Activated T-cell treated with anti-CD3 and anti-CD28 coated beads, Interleukin-2, amount 50 U/mL, for 4 hours (primary cell): ENCODE data around the gene PRKAG3. TPM values are rescaled to one million over a fixed set of nuclear protein-coding genes. Genes with fewer than 3 reads are reported as not detected.
A peak's percentile ranks its signal among the peaks of the same experiment; 100 is the strongest.
"Not testable (repeated sequence)": the region's sequence is repeated elsewhere in the genome, so short reads cannot be mapped to it uniquely, and the experiment has no call there.

Experiments
- ATAC-seq, 2 donors: fragments of 200-7000 bp; cut with Tn5 transposase; one replicate each; pipeline ENCODE4 v1.10.0; 2021
- DNase-seq: peaks from one replicate; pipeline ENCODE4 v3.0.0-alpha.2; 2020
- H3K27me3 Mint-ChIP-seq: one replicate; pipeline ENCODE4 v1.8.0; 2021; ENCODE audit warnings: low read depth, mixed read lengths
- H3K36me3 Mint-ChIP-seq: one replicate; pipeline ENCODE4 v1.8.0; 2022; ENCODE audit warnings: mixed read lengths; ENCODE audit not compliant: insufficient read depth
- H3K4me1 Mint-ChIP-seq: one replicate; pipeline ENCODE4 v1.8.0; 2021; ENCODE audit warnings: low read depth, mixed read lengths
- H3K4me3 Mint-ChIP-seq: one replicate; pipeline ENCODE4 v1.8.0; 2021; ENCODE audit warnings: mild to moderate bottlenecking, moderate library complexity, mixed read lengths
- H3K9me3 Mint-ChIP-seq: one replicate; pipeline ENCODE4 v1.8.0; 2021; ENCODE audit warnings: mixed read lengths
- total RNA-seq, 3 donors: library from RNA; stranded (reverse); gene quantifications; one replicate each; pipeline ENCODE4 v1.2.1, GENCODE V29; 2021

Gene PRKAG3
- total RNA-seq, 3 donors from 2014 or later = not detected

DNA sequence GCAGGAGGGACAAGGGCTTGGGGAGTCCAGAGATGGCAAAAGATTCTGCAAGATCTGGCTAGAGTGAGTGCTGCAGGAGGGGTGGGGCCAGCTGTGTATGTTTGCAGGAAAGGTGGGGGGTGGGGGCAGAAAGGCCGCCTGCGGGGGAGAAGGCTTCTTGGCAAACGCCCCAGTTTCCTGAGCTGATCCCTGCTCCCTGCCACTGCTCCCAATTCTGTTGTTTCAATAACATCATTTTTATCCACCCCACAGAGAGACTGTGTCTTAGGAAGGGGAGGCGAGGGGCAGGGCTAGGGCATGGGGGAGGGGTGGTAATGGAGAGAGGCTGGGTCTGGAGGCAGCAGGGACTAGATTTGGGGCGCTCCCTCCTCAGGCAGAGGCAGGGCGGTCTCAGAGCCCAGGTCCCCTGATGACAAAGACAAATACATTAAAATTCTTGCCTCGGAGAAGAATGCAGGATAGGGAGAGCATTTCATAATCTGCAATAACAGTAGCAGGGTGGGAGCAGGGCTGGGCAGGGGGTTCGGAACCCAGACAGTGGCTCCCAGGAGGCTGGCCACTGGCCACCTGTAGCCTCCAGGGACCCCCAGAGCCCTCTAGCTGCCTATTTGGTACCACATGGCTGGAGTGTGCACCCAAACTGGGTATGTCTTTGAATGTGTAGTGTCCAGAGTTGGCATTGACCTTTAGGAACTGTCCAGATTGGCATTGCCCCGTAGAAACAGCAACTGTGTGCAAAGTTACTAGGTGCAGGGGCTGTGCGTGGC, 26.0 kb upstream of the PRKAG3 start:
- no peaks in the 10 kb centered on the region for H3K9me3 Mint-ChIP-seq
- H3K27me3 Mint-ChIP-seq = peaks cover 83% of the 10 kb centered on the region
- no peak overlapping the region for H3K4me3 Mint-ChIP-seq
- no peak for ATAC-seq
- H3K4me1 Mint-ChIP-seq = peaks cover 16% of the 10 kb centered on the region
- H3K36me3 Mint-ChIP-seq = no peaks in the 10 kb centered on the region
- no peak for DNase-seq

DNA sequence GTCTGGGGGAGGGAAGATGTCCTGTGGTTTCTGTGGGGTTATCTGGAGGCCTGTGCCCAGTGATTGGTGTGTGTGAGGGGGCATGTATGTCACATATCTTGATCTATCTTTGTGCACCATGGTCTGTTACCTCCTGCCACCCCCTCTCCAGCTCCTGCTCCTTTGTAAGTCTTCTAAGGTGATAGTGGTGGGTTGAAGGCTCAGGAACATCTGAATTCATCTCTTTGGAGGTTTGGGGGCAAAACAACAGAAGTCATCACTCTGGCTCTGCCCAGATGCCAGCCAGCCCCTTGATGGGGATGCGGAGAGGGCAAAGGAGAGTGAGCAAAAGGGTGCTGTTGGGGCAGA, 25.3 kb upstream of the PRKAG3 start:
- DNase-seq = no peak
- no peaks in the 10 kb centered on the region for H3K9me3 Mint-ChIP-seq
- H3K27me3 Mint-ChIP-seq = peaks cover 80% of the 10 kb centered on the region
- no peak overlapping the region for H3K4me3 Mint-ChIP-seq
- ATAC-seq = no peak
- no peaks in the 10 kb centered on the region for H3K36me3 Mint-ChIP-seq
- H3K4me1 Mint-ChIP-seq = peaks cover 16% of the 10 kb centered on the region

GRCh38 chr2:218856167-218856895, 24.7 kb upstream of the PRKAG3 start:
- Mint-ChIP-seq H3K4me3 (no peak overlapping the region), H3K4me1 (peaks cover 16% of the 10 kb centered on the region), H3K36me3 (no peaks in the 10 kb centered on the region), H3K27me3 (peaks cover 75% of the 10 kb centered on the region), H3K9me3 (no peaks in the 10 kb centered on the region)
- ATAC-seq = no peak
- no peak for DNase-seq

GRCh38 chr2:218855305-218856166, 23.9 kb upstream of the PRKAG3 start:
- peaks cover 76% of the 10 kb centered on the region for H3K27me3 Mint-ChIP-seq
- no peaks in the 10 kb centered on the region for H3K9me3 Mint-ChIP-seq
- peaks cover 10% of the 10 kb centered on the region for H3K4me1 Mint-ChIP-seq
- no peaks in the 10 kb centered on the region for H3K36me3 Mint-ChIP-seq
- ATAC-seq (no peak), DNase-seq (no peak)
- H3K4me3 Mint-ChIP-seq = no peak overlapping the region

- no peaks in the 10 kb centered on the region for H3K36me3 Mint-ChIP-seq
- no peak for ATAC-seq
- no peaks in the 10 kb centered on the region for H3K9me3 Mint-ChIP-seq
- no peak for DNase-seq
- H3K4me3 Mint-ChIP-seq = no peak overlapping the region
- H3K27me3 Mint-ChIP-seq = peaks cover 76% of the 10 kb centered on the region
- peaks cover 4% of the 10 kb centered on the region for H3K4me1 Mint-ChIP-seq
Observed at GRCh38 chr2:218854860-218855259, 23.3 kb upstream of the PRKAG3 start.

DNA sequence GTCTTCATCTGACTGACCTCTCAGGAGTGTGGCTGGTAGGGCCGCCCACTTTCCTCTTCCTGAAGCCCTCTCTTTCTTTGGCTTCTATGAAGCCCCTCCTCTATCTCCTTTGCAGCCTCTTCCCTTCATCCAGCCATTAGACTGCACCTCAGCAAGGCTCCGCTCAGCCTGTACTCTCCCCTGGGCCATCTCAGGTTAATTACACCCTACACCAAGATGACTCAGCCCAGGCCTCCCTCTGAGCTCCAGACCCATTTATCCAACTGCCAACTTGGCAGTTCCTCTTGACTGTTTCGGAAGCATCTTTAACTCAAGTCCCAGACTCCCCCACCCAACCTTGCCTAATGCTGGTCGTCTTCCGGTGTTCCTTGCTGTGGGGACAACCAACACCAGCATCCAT, 22.2 kb upstream of the PRKAG3 start:
- ATAC-seq (no peak), DNase-seq (no peak)
- Mint-ChIP-seq H3K4me1 (no peaks in the 10 kb centered on the region), H3K27me3 (peaks cover 73% of the 10 kb centered on the region), H3K36me3 (no peaks in the 10 kb centered on the region), H3K4me3 (no peak overlapping the region), H3K9me3 (no peaks in the 10 kb centered on the region)

DNA sequence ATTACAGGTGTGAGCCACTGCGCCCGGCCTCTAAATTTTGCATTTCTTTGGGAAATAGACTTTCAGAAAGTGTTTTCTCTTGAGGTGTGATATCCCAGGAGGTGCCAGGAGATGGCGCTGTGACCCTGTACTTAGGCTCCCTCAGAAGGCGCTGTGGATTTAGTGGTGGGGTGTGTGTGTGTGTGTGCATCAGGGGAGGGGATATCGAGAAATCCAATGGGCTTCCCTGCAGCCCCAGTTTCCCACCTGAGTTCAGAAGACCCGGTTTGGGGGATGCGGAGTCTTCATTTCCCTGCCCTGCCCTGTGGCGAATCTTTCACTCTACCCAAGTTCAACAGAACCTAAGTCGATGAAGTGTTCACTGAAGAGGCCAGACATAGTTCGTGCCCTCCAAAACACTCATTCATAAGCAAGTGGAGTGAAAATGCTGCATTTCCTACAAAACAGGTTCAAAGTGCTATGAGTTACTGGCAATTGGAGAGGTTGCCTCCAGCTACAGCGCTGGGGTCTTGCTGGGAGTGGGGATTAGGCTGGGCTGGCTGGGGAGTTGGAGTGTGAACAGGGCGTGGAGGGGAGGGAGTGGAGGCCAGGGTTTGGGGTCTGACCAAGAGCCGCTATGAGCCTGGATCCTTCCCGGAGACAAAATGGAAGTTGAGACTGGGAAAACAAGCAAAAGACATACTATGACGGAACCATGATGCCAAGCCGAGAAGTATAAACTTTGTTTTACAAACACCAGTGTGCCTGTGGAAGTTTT, 21.5 kb upstream of the PRKAG3 start:
- Mint-ChIP-seq H3K36me3 (no peaks in the 10 kb centered on the region), H3K4me1 (no peaks in the 10 kb centered on the region), H3K9me3 (no peaks in the 10 kb centered on the region), H3K27me3 (peaks cover 66% of the 10 kb centered on the region), H3K4me3 (no peak overlapping the region)
- peak; percentile 58 to 76 for ATAC-seq
- DNase-seq = peak; percentile 62

DNA sequence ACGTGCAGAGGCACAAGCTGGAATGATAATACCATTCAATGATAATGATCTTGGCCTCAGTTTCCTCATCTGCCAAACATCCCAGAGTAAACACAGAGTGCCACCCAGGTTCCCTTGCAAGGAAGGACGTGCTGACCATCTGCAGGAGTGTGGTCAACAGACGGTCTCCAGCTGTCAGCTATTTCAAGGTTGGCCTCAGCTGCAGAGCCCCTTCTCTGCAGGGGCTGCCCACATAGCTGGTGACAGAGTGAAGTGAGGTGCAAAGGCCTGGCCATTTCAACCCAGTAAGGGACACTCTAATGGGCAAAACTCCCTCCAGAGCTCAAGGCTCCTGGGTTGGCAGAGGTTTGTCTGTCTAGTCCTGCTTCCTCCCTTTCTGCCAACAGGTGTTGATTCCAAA, 19.7 kb upstream of the PRKAG3 start:
- Mint-ChIP-seq H3K4me3 (no peak overlapping the region), H3K4me1 (peaks cover 2% of the 10 kb centered on the region)
- DNase-seq = no peak

DNA sequence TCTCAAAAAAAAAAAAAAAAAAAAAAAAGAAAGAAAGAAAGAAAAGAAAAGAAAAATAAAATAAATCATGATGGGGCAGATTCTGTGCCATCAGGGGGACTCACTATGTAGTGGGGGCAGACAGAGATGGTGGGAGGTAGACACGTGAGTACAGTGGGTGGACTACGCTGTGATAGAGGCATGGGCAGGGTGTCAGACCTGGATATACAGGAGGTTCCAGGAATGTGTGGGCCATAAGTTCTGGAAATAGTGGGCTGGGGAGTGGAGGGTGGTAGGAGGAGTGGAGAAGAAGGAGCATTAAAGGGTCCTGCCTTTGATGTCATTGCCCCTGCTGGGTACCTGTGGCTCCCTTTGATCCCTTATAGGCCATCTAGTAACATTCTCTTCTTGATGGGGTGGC, 19.2 kb upstream of the PRKAG3 start:
- ATAC-seq (no peak), DNase-seq (no peak)
- Mint-ChIP-seq H3K9me3 (no peaks in the 10 kb centered on the region), H3K36me3 (no peaks in the 10 kb centered on the region), H3K27me3 (peaks cover 46% of the 10 kb centered on the region), H3K4me3 (no peak overlapping the region), H3K4me1 (peaks cover 2% of the 10 kb centered on the region)

More for the DNA sequence above, 19.7 kb upstream of the PRKAG3 start:
- Mint-ChIP-seq H3K27me3 (peaks cover 50% of the 10 kb centered on the region), H3K9me3 (no peaks in the 10 kb centered on the region), H3K36me3 (no peaks in the 10 kb centered on the region)
- no peak for ATAC-seq

- H3K36me3 Mint-ChIP-seq = no peaks in the 10 kb centered on the region
- H3K4me3 Mint-ChIP-seq = no peak overlapping the region
- H3K4me1 Mint-ChIP-seq = peaks cover 2% of the 10 kb centered on the region
- H3K9me3 Mint-ChIP-seq = no peaks in the 10 kb centered on the region
- ATAC-seq = no peak
- peaks cover 37% of the 10 kb centered on the region for H3K27me3 Mint-ChIP-seq
- DNase-seq = no peak
Observed at GRCh38 chr2:218849721-218850120, 18.1 kb upstream of the PRKAG3 start.

GRCh38 chr2:218846963-218847362, 15.4 kb upstream of the PRKAG3 start:
- not testable (repeated sequence) for DNase-seq, ATAC-seq, H3K4me1 Mint-ChIP-seq, H3K9me3 Mint-ChIP-seq, H3K36me3 Mint-ChIP-seq, H3K4me3 Mint-ChIP-seq
- peaks cover 28% of the 10 kb centered on the region for H3K27me3 Mint-ChIP-seq

DNA sequence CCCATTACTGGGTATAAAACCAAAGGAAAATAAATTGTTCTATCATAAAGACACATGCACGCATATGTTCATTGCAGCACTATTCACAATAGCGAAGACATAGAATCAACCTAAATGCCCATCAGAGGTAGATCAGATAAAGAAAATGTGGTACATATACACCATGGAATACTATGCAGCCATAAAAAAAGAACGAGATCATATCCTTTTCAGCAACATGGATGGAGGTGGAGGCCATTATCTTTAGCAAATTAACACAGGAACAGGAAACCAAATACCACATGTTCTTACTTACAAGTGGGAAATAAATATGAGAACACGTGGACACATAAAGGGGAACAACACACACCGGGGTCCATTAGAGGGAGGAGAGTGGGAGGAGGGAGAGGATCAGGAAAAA, 12.7 kb upstream of the PRKAG3 start:
- not testable (repeated sequence) for H3K4me3 Mint-ChIP-seq, ATAC-seq, H3K4me1 Mint-ChIP-seq, H3K9me3 Mint-ChIP-seq, DNase-seq, H3K36me3 Mint-ChIP-seq
- peaks cover 29% of the 10 kb centered on the region for H3K27me3 Mint-ChIP-seq

- Mint-ChIP-seq H3K4me1 (no peaks in the 10 kb centered on the region), H3K4me3 (no peak overlapping the region), H3K9me3 (peaks cover 12% of the 10 kb centered on the region), H3K36me3 (no peaks in the 10 kb centered on the region), H3K27me3 (peaks cover 49% of the 10 kb centered on the region)
- no peak for DNase-seq
- no peak for ATAC-seq
Observed at GRCh38 chr2:218839888-218840287, 8.3 kb upstream of the PRKAG3 start.

GRCh38 chr2:218839430-218839829, 7.8 kb upstream of the PRKAG3 start:
- DNase-seq = no peak
- Mint-ChIP-seq H3K36me3 (no peaks in the 10 kb centered on the region), H3K4me3 (no peak overlapping the region), H3K27me3 (peaks cover 49% of the 10 kb centered on the region), H3K4me1 (no peaks in the 10 kb centered on the region), H3K9me3 (peaks cover 12% of the 10 kb centered on the region)
- no peak for ATAC-seq
